ENCODE results near the gene ACTR10.

Gene ACTR10

DNA sequence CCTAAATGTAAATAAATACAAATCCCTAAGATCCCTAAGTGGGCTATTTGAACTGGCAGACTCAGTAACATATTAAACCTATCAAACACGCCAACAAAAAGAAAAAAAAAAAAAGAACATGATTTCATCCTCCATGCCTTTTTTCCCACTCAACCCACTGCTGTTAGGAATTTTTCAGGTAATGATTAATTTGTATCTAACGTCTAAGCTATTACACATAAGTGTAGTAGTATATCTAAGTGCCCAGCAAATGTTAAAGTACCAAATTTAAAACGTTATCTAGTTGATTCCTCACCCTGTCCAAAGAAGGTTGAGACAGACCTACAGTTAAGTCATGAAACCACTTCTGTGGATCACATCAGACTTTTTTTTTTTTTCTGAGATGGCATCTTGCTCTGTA is 82.0 kb downstream of the ACTR10 start:
- no peak overlapping the region for H3K4me3 ChIP-seq (ENCODE audit: low read depth, low read length)
- no peak for DNase-seq (ENCODE audit: low read depth)
- TF ChIP-seq, protein P1, sequence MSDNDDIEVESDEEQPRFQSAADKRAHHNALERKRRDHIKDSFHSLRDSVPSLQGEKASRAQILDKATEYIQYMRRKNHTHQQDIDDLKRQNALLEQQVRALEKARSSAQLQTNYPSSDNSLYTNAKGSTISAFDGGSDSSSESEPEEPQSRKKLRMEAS (IDR thresholded peaks at IDR 0.05; ENCODE audit: low read depth, low read length), result no peak

GRCh38 chr14:58282925-58283593 is 83.1 kb downstream of the ACTR10 start:
- no peak for TF ChIP-seq POLR2A (IDR thresholded peaks at IDR 0.05; ENCODE audit: extremely low read depth, insufficient read length)
- TF ChIP-seq CTCF (IDR thresholded peaks at IDR 0.05; ENCODE audit: low read depth, low read length), result no peak
- TF ChIP-seq, protein P1 (IDR thresholded peaks at IDR 0.05; ENCODE audit: low read depth, low read length), result no peak
- TF ChIP-seq MYC (IDR thresholded peaks at IDR 0.05; ENCODE audit: low read depth, low read length), result no peak
- no peak for DNase-seq (ENCODE audit: low read depth)
- no peak overlapping the region for H3K4me3 ChIP-seq (ENCODE audit: low read depth, low read length)

- TF ChIP-seq MYC (IDR thresholded peaks at IDR 0.05; ENCODE audit: low read depth, low read length) (no peak), CTCF (IDR thresholded peaks at IDR 0.05; ENCODE audit: low read depth, low read length) (no peak), POLR2A (IDR thresholded peaks at IDR 0.05; ENCODE audit: extremely low read depth, insufficient read length) (no peak)
- TF ChIP-seq, protein P1 (IDR thresholded peaks at IDR 0.05; ENCODE audit: low read depth, low read length), result no peak
- H3K4me3 ChIP-seq (ENCODE audit: low read depth, low read length), result no peak overlapping the region
- DNase-seq (ENCODE audit: low read depth), result no peak
Observed at GRCh38 chr14:58283730-58284129, 83.8 kb downstream of the ACTR10 start.

- no peak for DNase-seq (ENCODE audit: low read depth)
- TF ChIP-seq, protein P1 (IDR thresholded peaks at IDR 0.05; ENCODE audit: low read depth, low read length), result no peak
- no peak for TF ChIP-seq POLR2A (IDR thresholded peaks at IDR 0.05; ENCODE audit: extremely low read depth, insufficient read length)
- no peak for TF ChIP-seq CTCF (IDR thresholded peaks at IDR 0.05; ENCODE audit: low read depth, low read length)
- TF ChIP-seq MYC (IDR thresholded peaks at IDR 0.05; ENCODE audit: low read depth, low read length), result no peak
- H3K4me3 ChIP-seq (ENCODE audit: low read depth, low read length), result no peak overlapping the region
Observed at GRCh38 chr14:58285132-58285531, 85.2 kb downstream of the ACTR10 start.
